ENCODE data around the gene STYX. TPM values are rescaled to one million over a fixed set of nuclear protein-coding genes. Genes with fewer than 3 reads are reported as not detected.
"Not testable (repeated sequence)": the region's sequence is repeated elsewhere in the genome, so short reads cannot be mapped to it uniquely, and the experiment has no call there.

Gene STYX
- total RNA-seq, 2 experiments from 2014 or later, result 16.3 to 17.5 TPM

GRCh38 chr14:52706286-52706685 is 23.7 kb upstream of the STYX start:
- Mint-ChIP-seq H3K27ac (peak overlapping the region; percentile 96), H3K4me3 (peak overlapping the region; percentile 95), H3K9me3 (peaks cover 1% of the 10 kb centered on the region), H3K4me1 (peaks cover 36% of the 10 kb centered on the region), H3K27me3 (no peaks in the 10 kb centered on the region), H3K36me3 (peaks cover 32% of the 10 kb centered on the region)
- DNase-seq, result peak; percentile 49

- Mint-ChIP-seq H3K9me3 (peaks cover 1% of the 10 kb centered on the region), H3K4me1 (peaks cover 42% of the 10 kb centered on the region), H3K4me3 (peak within 1 kb of the TSS; percentile 95), H3K27ac (peak within 1 kb of the TSS; percentile 96), H3K27me3 (no peaks in the 10 kb centered on the region), H3K36me3 (peaks cover 33% of the 10 kb centered on the region)
- peak; percentile 91 for DNase-seq
Measured at GRCh38 chr14:52706724-52707706, 23.0 kb upstream of the STYX start, which contains the start of gene PSMC6. Gene PSMC6 (plus strand): TSS chr14:52707200. CDS start chr14:52707220, 20 bp downstream.

- H3K27me3 Mint-ChIP-seq, result no peaks in the 10 kb centered on the region
- peaks cover 34% of the 10 kb centered on the region for H3K4me1 Mint-ChIP-seq
- no peak overlapping the region for H3K27ac Mint-ChIP-seq
- H3K4me3 Mint-ChIP-seq, result no peak overlapping the region
- peaks cover 57% of the 10 kb centered on the region for H3K36me3 Mint-ChIP-seq
- no peaks in the 10 kb centered on the region for H3K9me3 Mint-ChIP-seq
- DNase-seq, result no peak
Measured at GRCh38 chr14:52711666-52712065, 18.3 kb upstream of the STYX start.

GRCh38 chr14:52716155-52716554 is 13.8 kb upstream of the STYX start:
- H3K27ac Mint-ChIP-seq, result no peak overlapping the region
- H3K4me3 Mint-ChIP-seq, result no peak overlapping the region
- peaks cover 10% of the 10 kb centered on the region for H3K4me1 Mint-ChIP-seq
- H3K9me3 Mint-ChIP-seq, result no peaks in the 10 kb centered on the region
- no peak for DNase-seq
- no peaks in the 10 kb centered on the region for H3K27me3 Mint-ChIP-seq
- H3K36me3 Mint-ChIP-seq, result peaks cover 37% of the 10 kb centered on the region

- Mint-ChIP-seq H3K4me3 (no peak overlapping the region), H3K4me1 (peaks cover 10% of the 10 kb centered on the region), H3K27ac (peak overlapping the region; percentile 11), H3K36me3 (peaks cover 15% of the 10 kb centered on the region), H3K27me3 (no peaks in the 10 kb centered on the region), H3K9me3 (no peaks in the 10 kb centered on the region)
- DNase-seq, result no peak
Measured at GRCh38 chr14:52723514-52724359, 6.2 kb upstream of the STYX start.

- H3K36me3 Mint-ChIP-seq, result peaks cover 13% of the 10 kb centered on the region
- H3K27me3 Mint-ChIP-seq, result no peaks in the 10 kb centered on the region
- peaks cover 10% of the 10 kb centered on the region for H3K4me1 Mint-ChIP-seq
Measured at GRCh38 chr14:52724360-52724644, 5.7 kb upstream of the STYX start.

GRCh38 chr14:52727509-52727908 is 2.5 kb upstream of the STYX start:
- Mint-ChIP-seq H3K4me1 (peaks cover 14% of the 10 kb centered on the region), H3K36me3 (peaks cover 10% of the 10 kb centered on the region)
- not testable (repeated sequence) for H3K4me3 Mint-ChIP-seq, H3K27me3 Mint-ChIP-seq, H3K9me3 Mint-ChIP-seq, H3K27ac Mint-ChIP-seq, DNase-seq

More at GRCh38 chr14:52724360-52724644, 5.7 kb upstream of the STYX start:
- DNase-seq, result no peak
- Mint-ChIP-seq H3K27ac (no peak overlapping the region), H3K9me3 (no peaks in the 10 kb centered on the region), H3K4me3 (no peak overlapping the region)

- H3K4me1 Mint-ChIP-seq, result peaks cover 23% of the 10 kb centered on the region
- peaks cover 23% of the 10 kb centered on the region for H3K36me3 Mint-ChIP-seq
- not testable (repeated sequence) for DNase-seq, H3K27me3 Mint-ChIP-seq, H3K9me3 Mint-ChIP-seq
- H3K4me3 Mint-ChIP-seq, result peak overlapping the region; percentile 45
- peak overlapping the region; percentile 58 for H3K27ac Mint-ChIP-seq
Measured at GRCh38 chr14:52729035-52729434, 931 bp upstream of the STYX start.

GRCh38 chr14:52729585-52729924 is 411 bp upstream of the STYX start:
- H3K36me3 Mint-ChIP-seq, result peaks cover 27% of the 10 kb centered on the region
- peaks cover 29% of the 10 kb centered on the region for H3K4me1 Mint-ChIP-seq

GRCh38 chr14:52730709-52731111 is 744 bp downstream of the STYX start:
- H3K36me3 Mint-ChIP-seq, result peaks cover 30% of the 10 kb centered on the region
- H3K27ac Mint-ChIP-seq, result peak overlapping the region; percentile 90
- DNase-seq, result no peak
- H3K4me3 Mint-ChIP-seq, result peak overlapping the region; percentile 93
- no peaks in the 10 kb centered on the region for H3K27me3 Mint-ChIP-seq
- peaks cover 35% of the 10 kb centered on the region for H3K4me1 Mint-ChIP-seq
- no peaks in the 10 kb centered on the region for H3K9me3 Mint-ChIP-seq

More at GRCh38 chr14:52729585-52729924, 411 bp upstream of the STYX start:
- Mint-ChIP-seq H3K27ac (peak overlapping the region; percentile 78), H3K9me3 (no peaks in the 10 kb centered on the region), H3K27me3 (no peaks in the 10 kb centered on the region), H3K4me3 (peak overlapping the region; percentile 93)
- DNase-seq, result no peak

GRCh38 chr14:52733824-52734223 is 3.9 kb downstream of the STYX start:
- DNase-seq, result no peak
- Mint-ChIP-seq H3K27me3 (no peaks in the 10 kb centered on the region), H3K4me3 (no peak overlapping the region), H3K9me3 (no peaks in the 10 kb centered on the region), H3K4me1 (peaks cover 60% of the 10 kb centered on the region), H3K27ac (no peak overlapping the region), H3K36me3 (peaks cover 39% of the 10 kb centered on the region)

GRCh38 chr14:52735921-52736489 is 6.0 kb downstream of the STYX start:
- H3K4me1 Mint-ChIP-seq, result peaks cover 64% of the 10 kb centered on the region

GRCh38 chr14:52738409-52738808 is 8.4 kb downstream of the STYX start:
- H3K36me3 Mint-ChIP-seq, result peaks cover 37% of the 10 kb centered on the region
- H3K9me3 Mint-ChIP-seq, result no peaks in the 10 kb centered on the region
- H3K4me3 Mint-ChIP-seq, result no peak overlapping the region
- no peak for DNase-seq
- no peaks in the 10 kb centered on the region for H3K27me3 Mint-ChIP-seq
- H3K27ac Mint-ChIP-seq, result no peak overlapping the region
- peaks cover 65% of the 10 kb centered on the region for H3K4me1 Mint-ChIP-seq

More at GRCh38 chr14:52735921-52736489, 6.0 kb downstream of the STYX start:
- no peak for DNase-seq
- Mint-ChIP-seq H3K27ac (peak overlapping the region; percentile 69), H3K27me3 (no peaks in the 10 kb centered on the region), H3K9me3 (no peaks in the 10 kb centered on the region), H3K4me3 (peak overlapping the region; percentile 6), H3K36me3 (peaks cover 45% of the 10 kb centered on the region)

GRCh38 chr14:52740751-52741150 is 10.8 kb downstream of the STYX start:
- peaks cover 32% of the 10 kb centered on the region for H3K36me3 Mint-ChIP-seq
- peak overlapping the region; percentile 36 for H3K27ac Mint-ChIP-seq
- no peaks in the 10 kb centered on the region for H3K27me3 Mint-ChIP-seq

GRCh38 chr14:52741865-52742264 is 11.9 kb downstream of the STYX start:
- Mint-ChIP-seq H3K4me1 (peaks cover 54% of the 10 kb centered on the region), H3K27me3 (no peaks in the 10 kb centered on the region), H3K27ac (peak overlapping the region; percentile 96), H3K36me3 (peaks cover 36% of the 10 kb centered on the region), H3K9me3 (no peaks in the 10 kb centered on the region), H3K4me3 (peak overlapping the region; percentile 69)
- DNase-seq, result no peak

More at GRCh38 chr14:52740751-52741150, 10.8 kb downstream of the STYX start:
- no peak for DNase-seq
- H3K9me3 Mint-ChIP-seq, result no peaks in the 10 kb centered on the region
- peaks cover 62% of the 10 kb centered on the region for H3K4me1 Mint-ChIP-seq
- no peak overlapping the region for H3K4me3 Mint-ChIP-seq

Data from activated naive CD8-positive, alpha-beta T cell treated with anti-CD3 and anti-CD28 coated beads for 36 hours (primary cell).